GM12801 (cell line): ENCODE data around the gene EXOC4.

Experiments used
- CTCF ChIP-seq: IDR thresholded peaks from one replicate; pipeline ENCODE4 v1.5.1; 2011; ENCODE audit warnings: control low read depth; ENCODE audit not compliant: insufficient read length; ENCODE audit errors: extremely low read depth

EXOC4 gene

GRCh38 chr7:134019251-134019650 is 766.4 kb downstream of the EXOC4 start:
- TF ChIP-seq CTCF: no peak

- TF ChIP-seq CTCF: no peak
Measured at GRCh38 chr7:134021836-134022235, 769.0 kb downstream of the EXOC4 start.

- no peak for TF ChIP-seq CTCF
Measured at GRCh38 chr7:134022286-134022911, 769.5 kb downstream of the EXOC4 start.

- no peak for TF ChIP-seq CTCF
Measured at GRCh38 chr7:134024739-134025138, 771.9 kb downstream of the EXOC4 start.

- TF ChIP-seq CTCF: no peak
Measured at GRCh38 chr7:134028853-134029252, 776.0 kb downstream of the EXOC4 start.

GRCh38 chr7:134029743-134030142 is 776.9 kb downstream of the EXOC4 start:
- TF ChIP-seq CTCF: no peak

GRCh38 chr7:134030460-134030865 is 777.6 kb downstream of the EXOC4 start:
- no peak for TF ChIP-seq CTCF
